Osteocyte (in vitro differentiated cells): ENCODE measurements around the gene BEND6. TPM values are rescaled to one million over a fixed set of nuclear protein-coding genes. Genes with fewer than 3 reads are reported as not detected.
"Not testable (repeated sequence)": the region's sequence is repeated elsewhere in the genome, so short reads cannot be mapped to it uniquely, and the experiment has no call there.

Experiments used
- DNase-seq: peaks from one replicate; pipeline ENCODE4 v3.0.0; 2021; ENCODE audit warnings: mixed read lengths; ENCODE audit not compliant: unreplicated experiment; ENCODE audit errors: extremely low spot score
- H3K27ac Mint-ChIP-seq: one replicate; pipeline ENCODE4 v1.8.0; 2021; ENCODE audit warnings: mild to moderate bottlenecking, mixed read lengths; ENCODE audit not compliant: unreplicated experiment
- H3K27me3 Mint-ChIP-seq: one replicate; pipeline ENCODE4 v1.8.0; 2021; ENCODE audit warnings: mixed read lengths; ENCODE audit not compliant: unreplicated experiment
- H3K36me3 Mint-ChIP-seq: one replicate; pipeline ENCODE4 v1.8.0; 2021; ENCODE audit warnings: mixed read lengths; ENCODE audit not compliant: unreplicated experiment
- H3K4me1 Mint-ChIP-seq: one replicate; pipeline ENCODE4 v1.8.0; 2021; ENCODE audit warnings: mixed read lengths; ENCODE audit not compliant: unreplicated experiment
- H3K4me3 Mint-ChIP-seq: one replicate; pipeline ENCODE4 v1.8.0; 2021; ENCODE audit warnings: mild to moderate bottlenecking, moderate library complexity, mixed read lengths; ENCODE audit not compliant: unreplicated experiment
- H3K9me3 Mint-ChIP-seq: one replicate; pipeline ENCODE4 v1.8.0; 2021; ENCODE audit warnings: mixed read lengths; ENCODE audit not compliant: unreplicated experiment
- CTCF ChIP-seq: fragments of 200-600 bp; sonication (generic); IDR thresholded peaks from 2 replicates; pipeline ENCODE4 v1.5.0; 2021; ENCODE audit warnings: antibody characterized with exemption, mild to moderate bottlenecking, moderate library complexity
- total RNA-seq: library from RNA; stranded (reverse); gene quantifications from 2 replicates; pipeline ENCODE4 v1.2.1, GENCODE V29; 2021

Gene BEND6
- total RNA-seq, 1 donor from 2014 or later = 7.0 TPM

- H3K27ac Mint-ChIP-seq = no peak overlapping the region
- DNase-seq = no peak
- TF ChIP-seq CTCF = no peak
- no peaks in the 10 kb centered on the region for H3K4me1 Mint-ChIP-seq
- H3K9me3 Mint-ChIP-seq = no peaks in the 10 kb centered on the region
- peaks cover 3% of the 10 kb centered on the region for H3K36me3 Mint-ChIP-seq
- H3K4me3 Mint-ChIP-seq = no peak overlapping the region
- H3K27me3 Mint-ChIP-seq = no peaks in the 10 kb centered on the region
These were observed 51.2 kb downstream of the BEND6 start for GRCh38 chr6:57006101-57006500.

GRCh38 chr6:57008069-57008468, 53.2 kb downstream of the BEND6 start:
- H3K27ac Mint-ChIP-seq, DNase-seq, H3K36me3 Mint-ChIP-seq, H3K4me1 Mint-ChIP-seq, H3K27me3 Mint-ChIP-seq, H3K9me3 Mint-ChIP-seq, H3K4me3 Mint-ChIP-seq: not testable (repeated sequence)

GRCh38 chr6:57013521-57013926, 58.6 kb downstream of the BEND6 start:
- Mint-ChIP-seq H3K4me3 (no peak overlapping the region), H3K27me3 (no peaks in the 10 kb centered on the region), H3K9me3 (peaks cover 3% of the 10 kb centered on the region), H3K36me3 (no peaks in the 10 kb centered on the region), H3K4me1 (peaks cover 18% of the 10 kb centered on the region), H3K27ac (peak overlapping the region; percentile 73)
- no peak for TF ChIP-seq CTCF
- no peak for DNase-seq

- Mint-ChIP-seq H3K27me3 (no peaks in the 10 kb centered on the region), H3K4me3 (no peak overlapping the region), H3K4me1 (peaks cover 18% of the 10 kb centered on the region), H3K9me3 (peaks cover 3% of the 10 kb centered on the region), H3K36me3 (no peaks in the 10 kb centered on the region), H3K27ac (no peak overlapping the region)
- TF ChIP-seq CTCF = no peak
- no peak for DNase-seq
These were observed 62.2 kb downstream of the BEND6 start for GRCh38 chr6:57017069-57017468.

- Mint-ChIP-seq H3K9me3 (peaks cover 2% of the 10 kb centered on the region), H3K27ac (no peak overlapping the region), H3K36me3 (no peaks in the 10 kb centered on the region), H3K4me3 (no peak overlapping the region), H3K4me1 (peaks cover 16% of the 10 kb centered on the region), H3K27me3 (no peaks in the 10 kb centered on the region)
- no peak for DNase-seq
- no peak for TF ChIP-seq CTCF
These were observed 62.9 kb downstream of the BEND6 start for GRCh38 chr6:57017841-57018240.

- no peak overlapping the region for H3K27ac Mint-ChIP-seq
- H3K27me3 Mint-ChIP-seq = no peaks in the 10 kb centered on the region
- peaks cover 4% of the 10 kb centered on the region for H3K36me3 Mint-ChIP-seq
- TF ChIP-seq CTCF = no peak
- peaks cover 1% of the 10 kb centered on the region for H3K4me1 Mint-ChIP-seq
- DNase-seq = no peak
- peaks cover 8% of the 10 kb centered on the region for H3K9me3 Mint-ChIP-seq
- H3K4me3 Mint-ChIP-seq = no peak overlapping the region
These were observed 64.5 kb downstream of the BEND6 start for GRCh38 chr6:57019434-57019833.
